GM23248 (cell line): ENCODE data around the gene NFIA. TPM values are rescaled to one million over a fixed set of nuclear protein-coding genes. Genes with fewer than 3 reads are reported as not detected.

Experiments used
- DNase-seq: peaks from one replicate; pipeline ENCODE4 v3.0.0-alpha.2; 2015
- H2AFZ ChIP-seq: fragments of 200-600 bp; sonication (generic); 2 replicates; pipeline ENCODE4 v1.6.1; 2016; ENCODE audit warnings: antibody characterized with exemption
- H3F3A ChIP-seq: fragments of 200-600 bp; sonication (generic); 2 replicates; pipeline ENCODE4 v1.6.1; 2016; ENCODE audit warnings: mild to moderate bottlenecking, antibody characterized with exemption, mixed run types; ENCODE audit not compliant: insufficient read depth
- H3K27ac ChIP-seq: fragments of 200-600 bp; sonication (generic); 2 replicates; pipeline ENCODE4 v1.5.1; 2016; ENCODE audit warnings: mild to moderate bottlenecking
- H3K27me3 ChIP-seq: fragments of 200-600 bp; sonication (generic); replicated peaks from 2 replicates; pipeline ENCODE4 v1.6.1; 2016; ENCODE audit warnings: mild to moderate bottlenecking; ENCODE audit not compliant: insufficient read depth
- H3K36me3 ChIP-seq: fragments of 200-600 bp; sonication (generic); 2 replicates; pipeline ENCODE4 v1.6.1; 2016; ENCODE audit warnings: low read depth, mild to moderate bottlenecking
- H3K4me1 ChIP-seq: fragments of 200-600 bp; sonication (generic); 2 replicates; pipeline ENCODE4 v1.6.1; 2016; ENCODE audit warnings: mild to moderate bottlenecking; ENCODE audit not compliant: insufficient read depth
- H3K4me2 ChIP-seq: fragments of 200-600 bp; sonication (generic); one replicate; pipeline ENCODE4 v1.6.1; 2016; ENCODE audit warnings: mild to moderate bottlenecking; ENCODE audit not compliant: unreplicated experiment
- H3K4me3 ChIP-seq: fragments of 200-600 bp; sonication (generic); 2 replicates; pipeline ENCODE4 v1.5.1; 2016; ENCODE audit warnings: mild to moderate bottlenecking
- H3K79me2 ChIP-seq: fragments of 200-600 bp; sonication (generic); 2 replicates; pipeline ENCODE4 v1.6.1; 2016; ENCODE audit warnings: mild to moderate bottlenecking; ENCODE audit not compliant: insufficient read depth
- H3K9ac ChIP-seq: fragments of 200-600 bp; sonication (generic); 2 replicates; pipeline ENCODE4 v1.6.1; 2016; ENCODE audit warnings: mild to moderate bottlenecking
- H3K9me2 ChIP-seq: fragments of 200-600 bp; sonication (generic); 2 replicates; pipeline ENCODE4 v1.6.1; 2016; ENCODE audit warnings: mixed run types, mild to moderate bottlenecking, moderate library complexity; ENCODE audit not compliant: insufficient read depth
- H3K9me3 ChIP-seq: fragments of 200-600 bp; sonication (generic); one replicate; pipeline ENCODE4 v1.6.1; 2017; ENCODE audit warnings: low read depth
- H4K20me1 ChIP-seq: fragments of 200-600 bp; sonication (generic); 2 replicates; pipeline ENCODE4 v1.6.0; 2016; ENCODE audit not compliant: insufficient read depth
- EZH2 ChIP-seq: fragments of 200-600 bp; sonication (generic); IDR thresholded peaks from 2 replicates; pipeline ENCODE4 v1.6.1; 2018; ENCODE audit warnings: antibody characterized with exemption, mild to moderate bottlenecking; ENCODE audit not compliant: insufficient read depth, poor library complexity, severe bottlenecking
- EZH2phosphoT487 ChIP-seq: fragments of 200-600 bp; sonication (generic); IDR thresholded peaks from 2 replicates; pipeline ENCODE4 v1.6.1; 2018; ENCODE audit warnings: antibody characterized with exemption, moderate library complexity, mild to moderate bottlenecking, low read depth; ENCODE audit not compliant: insufficient read depth
- WGBS, 2 experiments: methylation state at CpG; one replicate each; pipeline ENCODE4 v1.1.6; 2015 to 2017; ENCODE audit warnings: low lambda C conversion rate in 2 of 2, low coverage in 1 of 2; ENCODE audit errors: missing lambda C conversion rate in 2 of 2; 5-methylcytosine and 5-hydroxymethylcytosine counted together
- in situ Hi-C: fragments of 300-500 bp; cut with MboI; formaldehyde crosslinking; loops from 2 replicates; pipeline ENCODE4 v1.15.0; 2020
- polyA plus RNA-seq: library from polyadenylated mRNA; unstranded; fragments of >200 nt; fragmentation: Nextera tagmentation; extraction: Ambion mirVana; gene quantifications from 2 replicates; pipeline ENCODE4 v1.2.1, GENCODE V29; 2016
- total RNA-seq: library from RNA; depleted of rRNA; stranded (reverse); fragments of >200 nt; shearing (Covaris generic); gene quantifications from 2 replicates; pipeline ENCODE4 v1.2.3, GENCODE V29; 2014

The NFIA gene
- total and polyA plus RNA-seq, 2 experiments from 2014 or later = 3.4 to 8.8 TPM

GRCh38 chr1:61362351-61362750, 280.0 kb downstream of the NFIA start:
- Histone ChIP-seq H3K9ac (no peak overlapping the region), H3K79me2 (no peaks in the 10 kb centered on the region), H3K9me3 (no peaks in the 10 kb centered on the region), H3K27me3 (no peaks in the 10 kb centered on the region), H3K36me3 (no peaks in the 10 kb centered on the region), H2AFZ (no peak overlapping the region), H3K4me1 (no peaks in the 10 kb centered on the region), H3K4me3 (no peak overlapping the region), H3K4me2 (no peak overlapping the region), H4K20me1 (no peaks in the 10 kb centered on the region), H3K9me2 (no peaks in the 10 kb centered on the region), H3K27ac (no peak overlapping the region), H3F3A (no peaks in the 10 kb centered on the region)
- no peak for TF ChIP-seq EZH2phosphoT487
- no peak for TF ChIP-seq EZH2
- in situ Hi-C loops = no loop called here
- DNase-seq = no peak
- 86 to 97% methylated on average over 2 of the region's 2 CpGs for WGBS, 2 experiments

DNA sequence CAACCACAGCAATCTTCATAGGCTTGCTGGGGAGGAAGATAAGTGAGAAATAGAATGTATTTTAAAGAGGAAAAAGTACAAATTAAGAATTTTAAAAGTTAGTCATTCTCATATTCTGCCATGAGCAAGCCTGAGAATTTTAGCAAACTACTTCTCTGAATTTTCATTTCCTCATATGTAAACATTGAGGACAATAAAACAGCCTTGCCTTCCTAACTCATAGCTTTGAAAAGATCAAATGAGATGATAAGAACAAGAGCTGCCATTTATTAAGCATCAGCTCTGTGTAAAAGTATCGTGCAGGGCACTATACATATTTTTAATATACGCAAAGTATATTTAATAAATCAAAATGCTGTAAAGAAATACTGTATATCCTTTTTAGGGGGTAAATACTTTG, 286.0 kb downstream of the NFIA start:
- in situ Hi-C loops = no loop called here
- Histone ChIP-seq H3K27me3 (no peaks in the 10 kb centered on the region), H3K36me3 (no peaks in the 10 kb centered on the region), H3F3A (no peaks in the 10 kb centered on the region), H3K4me3 (no peak overlapping the region), H3K79me2 (no peaks in the 10 kb centered on the region), H3K9me3 (no peaks in the 10 kb centered on the region), H4K20me1 (no peaks in the 10 kb centered on the region), H3K27ac (no peak overlapping the region), H3K9me2 (no peaks in the 10 kb centered on the region), H3K4me1 (no peaks in the 10 kb centered on the region), H3K4me2 (no peak overlapping the region), H3K9ac (no peak overlapping the region), H2AFZ (no peak overlapping the region)
- TF ChIP-seq EZH2 (no peak), EZH2phosphoT487 (no peak)
- DNase-seq = no peak
- WGBS, 2 experiments = 97 to 99% methylated on average over 2 of the region's 2 CpGs

DNA sequence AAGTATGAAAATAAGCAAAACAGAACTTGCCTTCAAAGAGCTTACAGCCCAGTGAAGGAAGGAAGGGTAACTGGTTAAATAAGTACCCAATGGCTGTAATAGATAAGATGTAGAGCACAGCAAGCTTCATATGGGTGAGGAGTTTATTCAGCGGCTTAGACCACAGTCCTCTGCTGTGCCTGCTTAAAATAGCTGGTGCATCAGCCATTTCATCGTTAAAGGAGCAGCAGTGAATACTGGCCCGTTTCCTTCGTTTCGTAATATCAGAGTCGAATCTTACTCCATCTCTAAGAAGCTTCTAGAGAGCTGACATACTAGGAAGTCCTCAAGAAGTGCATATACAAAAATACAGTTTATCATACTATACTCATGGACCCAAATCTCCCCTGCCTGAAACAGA, 286.5 kb downstream of the NFIA start:
- H3K36me3 ChIP-seq = no peaks in the 10 kb centered on the region
- H3K27me3 ChIP-seq = no peaks in the 10 kb centered on the region
- 99% methylated on average over 6 of the region's 6 CpGs for WGBS, 2 experiments
- no peak overlapping the region for H3K9ac ChIP-seq
- in situ Hi-C loops = no loop called here
- no peaks in the 10 kb centered on the region for H3F3A ChIP-seq
- H3K27ac ChIP-seq = no peak overlapping the region
- no peak for DNase-seq
- no peaks in the 10 kb centered on the region for H4K20me1 ChIP-seq
- H3K79me2 ChIP-seq = no peaks in the 10 kb centered on the region
- H3K4me2 ChIP-seq = no peak overlapping the region
- H3K9me3 ChIP-seq = no peaks in the 10 kb centered on the region
- H3K4me3 ChIP-seq = no peak overlapping the region
- TF ChIP-seq EZH2 (no peak), EZH2phosphoT487 (no peak)
- H2AFZ ChIP-seq = no peak overlapping the region
- no peaks in the 10 kb centered on the region for H3K4me1 ChIP-seq
- H3K9me2 ChIP-seq = no peaks in the 10 kb centered on the region

- Histone ChIP-seq H3K4me2 (no peak overlapping the region), H3K27ac (no peak overlapping the region), H3F3A (no peaks in the 10 kb centered on the region), H3K27me3 (no peaks in the 10 kb centered on the region), H3K79me2 (no peaks in the 10 kb centered on the region), H3K9me3 (no peaks in the 10 kb centered on the region), H3K36me3 (no peaks in the 10 kb centered on the region), H3K9ac (no peak overlapping the region), H3K4me3 (no peak overlapping the region), H4K20me1 (no peaks in the 10 kb centered on the region), H3K4me1 (no peaks in the 10 kb centered on the region), H3K9me2 (no peaks in the 10 kb centered on the region), H2AFZ (no peak overlapping the region)
- no peak for TF ChIP-seq EZH2phosphoT487
- TF ChIP-seq EZH2 = no peak
- no peak for DNase-seq
- in situ Hi-C loops = no loop called here
- 94 to 97% methylated on average over 10 of the region's 10 CpGs for WGBS, 2 experiments
Measured at GRCh38 chr1:61370177-61370912, 288.0 kb downstream of the NFIA start.

DNA sequence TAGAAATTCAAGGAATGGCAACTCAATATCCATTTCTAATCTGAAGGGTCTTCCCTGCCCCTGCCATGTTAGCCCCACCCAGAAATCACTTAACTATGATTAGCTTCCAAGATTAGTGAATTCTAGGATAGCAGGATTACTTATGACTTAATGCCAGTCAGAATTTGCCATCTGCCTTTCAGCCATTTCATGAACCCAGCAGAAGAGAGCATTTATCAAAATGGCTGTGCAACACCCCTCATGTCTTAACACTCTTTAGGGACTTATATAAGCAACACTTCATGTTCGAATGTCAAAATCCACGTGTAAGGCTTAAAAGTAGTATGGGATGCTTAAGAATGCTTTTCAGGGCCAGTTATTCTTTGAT, 288.5 kb downstream of the NFIA start:
- Histone ChIP-seq H3K9me2 (no peaks in the 10 kb centered on the region), H3K9ac (no peak overlapping the region), H3K4me2 (no peak overlapping the region), H2AFZ (no peak overlapping the region), H3K79me2 (no peaks in the 10 kb centered on the region), H3F3A (no peaks in the 10 kb centered on the region), H3K4me1 (no peaks in the 10 kb centered on the region), H3K4me3 (no peak overlapping the region), H4K20me1 (no peaks in the 10 kb centered on the region), H3K27ac (no peak overlapping the region), H3K36me3 (no peaks in the 10 kb centered on the region), H3K9me3 (no peaks in the 10 kb centered on the region), H3K27me3 (no peaks in the 10 kb centered on the region)
- DNase-seq = no peak
- 88 to 97% methylated on average over 2 of the region's 2 CpGs for WGBS, 2 experiments
- in situ Hi-C loops = no loop called here
- TF ChIP-seq EZH2phosphoT487 (no peak), EZH2 (no peak)
